Activated CD4-positive, alpha-beta T cell treated with anti-CD3 and anti-CD28 coated beads, Interleukin-2, amount 10 ng/mL, durations not matched to agents 7 days and 5 days (primary cell): ENCODE measurements around the gene SBDS. TPM values are rescaled to one million over a fixed set of nuclear protein-coding genes. Genes with fewer than 3 reads are reported as not detected.
"Not testable (repeated sequence)": the region's sequence is repeated elsewhere in the genome, so short reads cannot be mapped to it uniquely, and the experiment has no call there.

ENCODE experiments used
- CTCF ChIA-PET: fragments of 350-600 bp; sonication (Branson Sonifier 250); formaldehyde crosslinking; loops from one replicate; lab custom pipeline; 2021; ENCODE audit warnings: antibody characterized with exemption; lab: Charles Lee
- POLR2A ChIA-PET: fragments of 350-600 bp; sonication (Branson Sonifier 250); formaldehyde crosslinking; loops from one replicate; lab custom pipeline; 2021; ENCODE audit warnings: antibody characterized with exemption; lab: Charles Lee
- DNase-seq: peaks from one replicate; pipeline ENCODE4 v3.0.0-alpha.2; 2020
- H3K27ac Mint-ChIP-seq: one replicate; pipeline ENCODE4 v1.8.0; 2021; ENCODE audit warnings: mild to moderate bottlenecking, moderate library complexity, mixed read lengths
- H3K27me3 Mint-ChIP-seq: one replicate; pipeline ENCODE4 v1.8.0; 2021; ENCODE audit warnings: mixed read lengths
- H3K36me3 Mint-ChIP-seq: one replicate; pipeline ENCODE4 v1.8.0; 2021; ENCODE audit warnings: low read depth, mixed read lengths
- H3K4me1 Mint-ChIP-seq: one replicate; pipeline ENCODE4 v1.8.0; 2021; ENCODE audit warnings: mixed read lengths
- H3K4me3 Mint-ChIP-seq: one replicate; pipeline ENCODE4 v1.8.0; 2021; ENCODE audit warnings: mild to moderate bottlenecking, moderate library complexity, mixed read lengths
- H3K9me3 Mint-ChIP-seq: one replicate; pipeline ENCODE4 v1.8.0; 2021; ENCODE audit warnings: mixed read lengths
- total RNA-seq, 2 experiments: library from RNA; stranded (reverse); gene quantifications; one replicate each; pipeline ENCODE4 v1.2.3, GENCODE V29; 2021

The SBDS gene
- total RNA-seq = 10 to 100 TPM; 34.2 to 37.8 TPM

DNA sequence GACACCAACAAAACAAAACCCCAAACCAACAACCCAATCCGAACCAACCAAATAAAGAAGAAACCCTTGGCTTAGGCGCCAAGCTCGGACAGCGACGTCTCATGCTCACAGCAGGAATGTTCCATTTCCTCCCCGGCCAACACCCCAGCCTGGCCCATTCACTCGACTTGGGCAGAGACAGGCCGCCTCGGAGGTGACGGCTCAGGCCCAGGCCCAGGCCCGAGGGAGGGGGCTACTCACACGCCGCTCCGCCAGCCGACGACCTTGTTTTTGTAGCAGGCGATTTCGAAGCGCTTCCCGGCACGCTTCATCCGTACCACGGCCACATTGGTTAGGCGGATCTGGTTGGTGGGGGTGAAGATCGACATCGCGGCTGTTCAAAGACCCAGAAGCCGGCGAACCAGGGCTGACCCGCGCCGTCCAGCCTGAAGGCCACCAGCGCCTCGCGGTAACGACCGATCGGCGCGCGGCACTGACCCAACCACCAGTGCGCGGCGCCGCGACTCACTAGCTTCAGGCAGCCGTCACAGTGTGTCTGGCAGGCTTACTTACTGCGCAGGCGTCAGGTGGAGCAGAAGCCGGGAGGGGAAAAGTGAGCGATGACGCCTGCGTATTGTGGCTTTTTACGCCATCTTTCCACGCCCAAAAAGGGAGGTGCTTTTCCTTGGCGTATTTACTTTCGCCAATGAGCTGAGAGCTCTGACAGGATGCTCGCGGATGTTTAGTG is at the start of gene SBDS:
Gene SBDS (minus strand): TSS at position 537 of the 727 bp plus-strand sequence. CDS start 169 bp downstream, at position 368.
- peak within 1 kb of the TSS; percentile 87 for H3K4me3 Mint-ChIP-seq
- peaks cover 23% of the 10 kb centered on the region for H3K36me3 Mint-ChIP-seq
- ChIA-PET CTCF (interaction anchor here (0.7 to 1.1 kb wide), 3 partner anchors 19 to 437 kb away, joined by 3 read pairs; no protein-coding TSS in a partner anchor), POLR2A (interaction anchor here (0.6 to 1.5 kb wide), 3 partner anchors 73 to 225 kb away, joined by 3 to 7 read pairs (median 3); no protein-coding TSS in a partner anchor)
- peak; percentile 97 for DNase-seq
- H3K27me3 Mint-ChIP-seq, H3K9me3 Mint-ChIP-seq: not testable (repeated sequence)
- peaks cover 36% of the 10 kb centered on the region for H3K4me1 Mint-ChIP-seq
- H3K27ac Mint-ChIP-seq = peak within 1 kb of the TSS; percentile 100

DNA sequence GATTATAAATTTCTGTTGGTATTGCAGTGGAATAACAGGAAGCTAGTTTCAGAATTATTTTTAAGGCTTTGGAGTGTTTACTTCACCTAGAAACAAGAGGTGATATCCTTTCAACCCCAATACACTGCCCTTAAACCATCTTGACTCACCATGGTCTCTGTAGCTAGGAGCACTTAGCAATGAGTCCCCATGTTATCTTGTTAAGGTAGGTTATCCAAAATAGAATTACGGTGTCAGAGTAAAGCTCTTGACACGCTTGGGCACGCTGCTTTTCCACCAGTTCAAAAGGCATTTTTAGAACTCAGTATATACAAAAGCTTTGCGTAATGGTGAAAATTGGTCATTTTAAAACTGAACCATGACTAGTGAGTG is 48.2 kb upstream of the SBDS start:
- H3K36me3 Mint-ChIP-seq, H3K9me3 Mint-ChIP-seq, H3K27me3 Mint-ChIP-seq, H3K4me3 Mint-ChIP-seq, CTCF ChIA-PET, DNase-seq, H3K4me1 Mint-ChIP-seq, H3K27ac Mint-ChIP-seq: not testable (repeated sequence)
- POLR2A ChIA-PET = interaction anchor here (0.6 kb wide), 1 partner anchor 259 kb away, joined by 4 read pairs; no protein-coding TSS in a partner anchor

DNA sequence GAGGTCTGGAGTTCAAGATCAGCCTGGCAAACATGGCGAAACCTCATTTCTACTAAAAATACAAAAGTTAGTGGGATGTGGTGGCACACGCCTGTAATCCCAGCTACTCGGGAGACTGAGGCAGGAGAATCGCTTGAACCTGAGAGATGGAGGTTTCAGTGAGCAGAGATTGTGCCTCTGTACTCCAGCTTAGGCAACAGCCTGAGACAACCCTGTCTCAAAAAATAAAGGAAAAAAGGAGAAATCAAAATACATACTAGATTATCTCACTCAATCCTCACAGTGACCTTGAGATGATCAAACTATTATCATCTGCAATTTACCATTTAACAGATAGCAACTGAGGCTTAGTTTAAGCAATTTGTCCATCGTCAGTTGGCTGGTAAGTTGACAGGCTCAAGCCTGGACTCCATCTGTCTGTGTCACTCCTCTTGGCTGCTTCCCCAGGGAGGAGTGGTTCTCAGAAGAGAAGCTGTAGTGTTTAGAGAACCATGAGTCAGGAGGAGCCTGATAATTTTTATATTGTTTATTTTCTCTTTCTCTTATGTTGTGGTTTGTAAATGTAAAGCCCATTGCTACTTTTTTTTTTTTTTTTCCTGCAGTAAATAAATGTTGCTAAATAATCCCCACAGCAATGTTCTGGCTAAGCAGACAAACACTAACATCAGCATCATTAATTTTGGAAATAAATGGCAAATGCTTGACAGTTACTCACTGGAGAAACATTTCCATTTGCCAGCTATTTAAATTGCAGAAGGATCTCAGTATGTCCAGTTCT is 47.6 kb upstream of the SBDS start:
- H3K27ac Mint-ChIP-seq, H3K4me1 Mint-ChIP-seq, DNase-seq, POLR2A ChIA-PET, H3K36me3 Mint-ChIP-seq, CTCF ChIA-PET, H3K27me3 Mint-ChIP-seq, H3K9me3 Mint-ChIP-seq, H3K4me3 Mint-ChIP-seq: not testable (repeated sequence)

DNA sequence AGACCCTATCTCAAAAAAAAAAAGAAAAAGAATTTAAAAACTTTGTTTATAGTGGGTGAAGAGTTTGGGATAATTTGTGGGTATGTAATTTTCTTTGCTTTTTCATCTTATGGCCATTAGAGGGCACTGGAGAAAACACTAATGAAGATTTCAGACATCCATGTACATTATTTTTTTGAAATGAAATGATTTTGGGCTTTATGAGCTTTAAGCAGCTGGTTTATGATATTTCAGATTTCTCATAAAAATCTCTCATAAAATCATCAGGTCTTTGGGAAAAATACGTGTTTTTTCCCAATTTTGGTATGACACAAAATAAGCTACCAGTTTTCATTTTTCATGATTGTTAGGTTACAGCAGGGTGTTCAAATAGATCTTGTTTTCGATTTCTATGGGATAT is 45.4 kb upstream of the SBDS start:
- H3K36me3 Mint-ChIP-seq, H3K4me1 Mint-ChIP-seq, DNase-seq, H3K27me3 Mint-ChIP-seq, H3K4me3 Mint-ChIP-seq, H3K27ac Mint-ChIP-seq, H3K9me3 Mint-ChIP-seq, POLR2A ChIA-PET: not testable (repeated sequence)
- CTCF ChIA-PET = interaction anchor here (0.6 kb wide), 1 partner anchor 411 kb away, joined by 3 read pairs; no protein-coding TSS in a partner anchor

DNA sequence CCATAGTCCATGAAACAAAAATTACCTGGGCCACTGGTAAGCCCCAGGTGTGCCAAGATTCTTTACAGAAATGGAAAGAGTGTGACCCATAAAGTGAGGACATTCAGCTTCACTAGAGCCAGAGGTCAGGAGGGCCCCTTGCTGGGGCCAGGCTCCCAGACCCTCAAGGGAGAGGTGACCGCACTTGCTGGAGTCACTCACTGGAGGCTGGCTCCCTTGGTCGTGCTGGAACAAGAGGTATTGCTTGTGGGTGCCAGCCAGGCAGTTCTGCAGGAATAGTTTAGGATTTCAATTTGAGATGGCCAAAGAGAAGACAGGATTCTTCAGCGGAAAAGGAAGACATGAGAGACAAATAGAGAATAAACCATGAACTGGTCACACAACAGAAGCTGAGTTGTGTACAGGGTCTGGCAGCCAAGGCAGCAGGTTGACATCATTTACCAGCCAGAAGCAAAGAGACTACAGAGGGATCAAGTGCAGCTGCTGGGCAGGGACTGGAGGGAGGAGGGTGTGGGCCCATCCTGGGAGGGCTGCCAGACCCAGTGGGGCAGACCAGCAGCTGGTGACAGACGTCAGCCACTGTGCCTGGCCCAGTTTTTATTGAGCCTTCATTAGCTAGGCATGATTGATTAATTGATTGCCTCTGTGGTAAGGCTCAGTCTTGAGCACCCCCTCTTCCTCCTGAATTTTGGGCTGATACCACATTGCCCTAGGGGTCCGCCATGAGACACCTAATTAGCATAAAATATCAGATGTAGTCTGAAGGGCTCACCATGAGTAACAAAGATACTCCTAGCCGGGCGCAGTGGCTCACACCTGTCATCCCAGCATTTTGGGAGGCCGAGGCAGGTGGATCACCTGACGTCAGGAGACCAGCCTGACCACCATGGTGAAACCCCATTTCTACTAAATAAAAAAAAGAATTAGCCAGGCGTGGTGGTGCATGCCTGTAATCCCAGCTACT is 41.3 kb upstream of the SBDS start:
- CTCF ChIA-PET, POLR2A ChIA-PET, DNase-seq, H3K4me1 Mint-ChIP-seq, H3K4me3 Mint-ChIP-seq, H3K9me3 Mint-ChIP-seq, H3K27me3 Mint-ChIP-seq, H3K27ac Mint-ChIP-seq: not testable (repeated sequence)
- peaks cover 27% of the 10 kb centered on the region for H3K36me3 Mint-ChIP-seq

DNA sequence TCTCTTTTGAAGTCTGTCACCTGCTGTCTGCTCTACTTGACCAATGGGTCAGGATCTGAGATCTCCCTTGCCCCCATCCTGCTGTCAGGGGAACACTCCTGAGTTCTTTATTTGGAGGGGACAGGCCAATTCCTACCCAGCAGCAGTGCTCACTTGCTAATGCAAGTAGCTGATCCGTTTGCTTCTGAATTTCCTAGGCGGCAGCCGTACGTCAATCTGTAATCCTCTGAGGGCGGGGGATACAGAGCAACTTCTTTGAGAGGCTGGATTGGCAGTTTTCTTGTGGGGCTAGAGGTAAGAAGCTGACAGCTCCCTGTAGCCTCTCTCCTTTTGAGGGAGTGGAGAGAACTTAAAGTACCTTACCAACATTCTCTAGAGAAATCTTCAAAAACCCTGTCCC is 37.9 kb upstream of the SBDS start:
- Mint-ChIP-seq H3K36me3 (peaks cover 47% of the 10 kb centered on the region), H3K9me3 (peaks cover 15% of the 10 kb centered on the region), H3K27ac (no peak overlapping the region), H3K4me1 (no peaks in the 10 kb centered on the region), H3K4me3 (no peak overlapping the region), H3K27me3 (no peaks in the 10 kb centered on the region)
- POLR2A ChIA-PET = no interaction called here
- no peak for DNase-seq
- CTCF ChIA-PET = no interaction called here

DNA sequence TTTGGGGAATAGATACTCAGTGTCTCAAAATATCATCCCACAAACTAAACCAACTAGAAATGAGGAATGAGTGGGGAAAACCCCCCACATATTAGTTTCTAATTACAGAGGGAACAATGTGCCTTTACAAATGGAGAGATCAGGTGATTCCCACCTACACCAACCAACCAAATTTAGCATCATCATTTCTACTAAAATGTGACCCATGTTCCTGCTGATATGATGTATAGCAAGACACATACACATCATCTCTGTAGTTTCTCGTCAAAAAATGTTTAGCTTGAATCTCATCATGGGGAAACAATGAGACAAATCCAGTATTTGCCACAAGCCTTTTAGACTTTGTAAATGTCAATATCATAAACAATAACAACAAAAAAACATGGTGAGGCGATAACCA is 36.3 kb upstream of the SBDS start:
- DNase-seq, H3K27ac Mint-ChIP-seq, CTCF ChIA-PET, H3K4me3 Mint-ChIP-seq, H3K4me1 Mint-ChIP-seq, H3K27me3 Mint-ChIP-seq, POLR2A ChIA-PET: not testable (repeated sequence)
- Mint-ChIP-seq H3K9me3 (peaks cover 15% of the 10 kb centered on the region), H3K36me3 (peaks cover 51% of the 10 kb centered on the region)

DNA sequence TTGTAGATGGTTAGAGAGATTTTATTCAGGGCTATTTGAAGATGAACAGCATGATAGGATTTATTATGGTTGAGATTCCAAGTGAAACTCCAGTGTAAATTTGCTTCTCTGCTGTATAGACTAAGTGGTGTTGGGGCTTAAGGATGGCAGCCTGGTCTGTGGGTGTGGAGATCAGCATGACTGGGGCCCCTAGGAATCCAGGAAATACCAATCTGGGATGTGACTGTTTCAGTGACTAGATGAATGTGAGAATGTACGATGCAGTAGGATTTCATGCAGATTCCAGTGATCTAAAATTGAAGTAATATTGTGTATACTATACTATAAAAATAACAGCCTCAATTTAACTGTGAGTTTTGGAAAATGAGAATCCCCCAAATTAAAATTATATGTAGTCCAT is 30.1 kb upstream of the SBDS start:
- H3K4me3 Mint-ChIP-seq, H3K27ac Mint-ChIP-seq, POLR2A ChIA-PET, H3K27me3 Mint-ChIP-seq, H3K4me1 Mint-ChIP-seq, CTCF ChIA-PET, DNase-seq, H3K9me3 Mint-ChIP-seq: not testable (repeated sequence)
- H3K36me3 Mint-ChIP-seq = peaks cover 44% of the 10 kb centered on the region

DNA sequence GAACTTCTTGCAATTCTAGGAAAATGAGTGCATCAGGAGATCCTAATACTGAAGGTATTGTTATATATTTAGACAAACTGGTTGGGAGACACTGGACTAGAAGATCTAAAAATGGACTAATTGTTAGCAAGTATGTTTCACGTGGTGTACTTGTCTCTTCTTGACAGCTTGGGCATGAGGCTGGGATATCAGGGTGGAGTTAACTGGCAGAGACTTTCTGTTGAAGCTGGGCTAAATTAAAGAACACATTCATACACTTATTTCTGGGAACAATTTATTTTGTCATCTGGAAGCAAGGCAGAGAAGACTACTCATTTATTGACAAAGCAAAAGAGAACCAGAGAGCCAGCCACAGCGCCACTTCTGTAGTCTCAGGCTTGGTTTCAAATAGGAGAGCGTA is 27.1 kb upstream of the SBDS start:
- no peaks in the 10 kb centered on the region for H3K27me3 Mint-ChIP-seq
- H3K9me3 Mint-ChIP-seq = no peaks in the 10 kb centered on the region
- ChIA-PET CTCF (no interaction called here), POLR2A (interaction anchor here (0.6 kb wide), 1 partner anchor 601 kb away, joined by 3 read pairs; no protein-coding TSS in a partner anchor)
- peaks cover 12% of the 10 kb centered on the region for H3K4me1 Mint-ChIP-seq
- no peak overlapping the region for H3K4me3 Mint-ChIP-seq
- DNase-seq = no peak
- H3K27ac Mint-ChIP-seq = no peak overlapping the region
- peaks cover 38% of the 10 kb centered on the region for H3K36me3 Mint-ChIP-seq

DNA sequence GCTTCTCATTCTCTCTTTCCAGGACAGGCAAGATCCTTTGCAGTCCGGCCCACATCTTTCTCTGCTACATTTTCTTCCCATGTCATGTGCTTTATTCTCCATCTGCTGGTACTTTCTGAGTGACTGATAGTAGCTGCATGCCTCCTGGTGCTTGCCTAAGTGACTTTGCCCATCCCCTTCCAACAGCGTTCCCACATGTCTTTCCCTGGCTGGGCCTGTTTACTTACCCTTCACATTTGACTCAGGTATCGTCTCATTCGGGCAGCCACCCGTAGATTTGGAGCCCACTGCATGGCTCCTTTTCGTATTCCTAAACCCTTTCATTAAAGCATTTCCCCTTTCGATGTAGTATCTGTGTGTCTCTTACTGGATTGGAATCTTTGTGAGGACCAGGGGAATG is 25.9 kb upstream of the SBDS start:
- ChIA-PET POLR2A (interaction anchor here (0.6 kb wide), 1 partner anchor 228 kb away, joined by 3 read pairs; no protein-coding TSS in a partner anchor), CTCF (no interaction called here)
- no peak for DNase-seq
- Mint-ChIP-seq H3K27ac (no peak overlapping the region), H3K9me3 (no peaks in the 10 kb centered on the region), H3K4me3 (no peak overlapping the region), H3K4me1 (peaks cover 12% of the 10 kb centered on the region), H3K27me3 (no peaks in the 10 kb centered on the region), H3K36me3 (peaks cover 40% of the 10 kb centered on the region)

DNA sequence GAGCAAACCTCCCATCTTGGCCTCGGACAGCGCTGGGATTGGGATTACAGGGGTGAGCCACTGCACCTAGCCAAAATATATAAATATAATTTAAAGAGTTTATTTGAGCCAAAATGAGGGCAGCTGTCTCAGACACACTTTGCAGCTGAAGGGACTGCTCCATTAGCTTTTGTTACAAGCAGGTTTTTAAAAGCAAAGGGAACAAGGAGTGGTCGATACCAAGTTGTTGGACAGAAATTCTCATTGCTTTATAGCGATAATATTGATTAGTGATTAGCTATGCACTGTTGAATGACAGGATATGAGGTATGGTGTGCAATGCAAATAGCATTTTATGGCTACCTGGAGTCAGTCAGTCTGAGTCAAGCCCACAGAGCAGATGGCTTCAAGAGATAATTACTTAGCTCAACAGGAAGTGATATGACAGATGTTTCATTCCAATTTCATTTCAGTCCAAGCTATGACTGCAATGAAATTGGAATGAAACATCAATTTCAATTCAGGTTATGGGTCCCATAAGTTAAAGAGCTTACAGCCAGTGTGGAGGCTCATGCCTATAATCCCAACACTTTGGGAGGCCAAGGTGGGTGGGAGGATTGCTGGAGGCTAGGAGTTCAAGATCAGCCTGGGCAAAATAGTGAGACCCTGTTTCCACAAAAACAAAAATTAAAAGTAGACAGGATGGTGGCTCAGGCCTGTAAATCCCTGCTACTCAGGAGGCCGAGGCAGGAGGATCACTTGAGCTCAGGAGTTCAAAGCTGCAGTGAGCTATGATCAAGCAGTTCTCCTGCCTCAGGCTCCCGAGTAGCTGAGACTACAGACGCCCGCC is 24.4 kb upstream of the SBDS start:
- no peak overlapping the region for H3K27ac Mint-ChIP-seq
- H3K4me1 Mint-ChIP-seq = peaks cover 12% of the 10 kb centered on the region
- peaks cover 37% of the 10 kb centered on the region for H3K36me3 Mint-ChIP-seq
- H3K9me3 Mint-ChIP-seq = no peaks in the 10 kb centered on the region
- H3K4me3 Mint-ChIP-seq = no peak overlapping the region
- no peaks in the 10 kb centered on the region for H3K27me3 Mint-ChIP-seq
- POLR2A ChIA-PET = no interaction called here
- CTCF ChIA-PET = interaction anchor here (0.6 kb wide), 1 partner anchor 18 kb away, joined by 3 read pairs; no protein-coding TSS in a partner anchor
- no peak for DNase-seq

DNA sequence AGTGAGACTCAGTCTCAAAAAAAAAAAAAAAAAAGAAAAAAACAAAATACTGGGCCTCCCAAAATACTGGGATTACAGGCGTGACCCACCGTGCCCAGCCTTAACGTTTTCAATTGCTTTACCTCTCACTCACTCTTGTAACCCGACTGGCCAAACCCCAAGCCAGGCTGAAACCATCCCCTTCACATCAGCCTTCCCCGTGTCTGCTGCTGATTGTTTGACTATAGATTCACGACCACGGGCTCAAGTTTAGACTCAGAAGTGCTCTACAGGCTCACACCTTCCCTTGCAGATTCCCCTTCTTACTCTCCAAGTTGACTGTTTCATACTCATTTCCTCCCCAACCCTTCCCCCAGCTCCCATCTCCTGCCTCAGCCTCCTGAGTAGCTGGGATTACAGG is 23.6 kb upstream of the SBDS start:
- ChIA-PET POLR2A (no interaction called here), CTCF (no interaction called here)
- Mint-ChIP-seq H3K36me3 (peaks cover 42% of the 10 kb centered on the region), H3K27ac (peak overlapping the region; percentile 60), H3K27me3 (no peaks in the 10 kb centered on the region), H3K4me3 (no peak overlapping the region), H3K4me1 (peaks cover 12% of the 10 kb centered on the region), H3K9me3 (no peaks in the 10 kb centered on the region)
- no peak for DNase-seq
